Brain microvascular endothelial cell (primary cell): ENCODE measurements around the gene CFAP46.

Experiments
- DNase-seq: peaks from one replicate; pipeline ENCODE4 v3.0.0-alpha.2; 2020
- H3K27ac ChIP-seq: fragments of 250-450 bp; sonication (Bioruptor Pico); 2 replicates; pipeline ENCODE4 v1.5.1; 2020; ENCODE audit warnings: mild to moderate bottlenecking, moderate library complexity
- H3K27me3 ChIP-seq: fragments of 250-450 bp; sonication (Bioruptor Pico); replicated peaks from 2 replicates; pipeline ENCODE4 v1.5.1; 2020; ENCODE audit warnings: mild to moderate bottlenecking
- H3K36me3 ChIP-seq: fragments of 250-450 bp; sonication (Bioruptor Pico); replicated peaks from 2 replicates; pipeline ENCODE4 v1.5.1; 2020; ENCODE audit warnings: mild to moderate bottlenecking
- H3K4me3 ChIP-seq: 2 replicates; pipeline ENCODE4 v1.5.1; 2011; ENCODE audit warnings: low read depth, mild to moderate bottlenecking, control low read depth, low read length, moderate library complexity
- CTCF ChIP-seq: IDR thresholded peaks from 2 replicates; pipeline ENCODE4 v1.5.1; 2011; ENCODE audit warnings: low read depth, mild to moderate bottlenecking, moderate library complexity, low read length, control low read depth, inconsistent platforms; ENCODE audit errors: missing control alignments
- in situ Hi-C: cut with HindIII; loops from 2 replicates; pipeline ENCODE4 v1.10.0; 2017; ENCODE audit warnings: low sequenced_read_pairs, low pct_ligation_motif_present

The CFAP46 gene

GRCh38 chr10:132984801-132985545 lies 42.6 kb upstream of the CFAP46 start:
- H3K4me3 ChIP-seq: no peak overlapping the region
- no peak for DNase-seq
- TF ChIP-seq CTCF: no peak
- H3K27ac ChIP-seq: no peak overlapping the region
- in situ Hi-C loops: no loop called here
- H3K36me3 ChIP-seq: no peaks in the 10 kb centered on the region
- no peaks in the 10 kb centered on the region for H3K27me3 ChIP-seq

- Histone ChIP-seq H3K36me3 (no peaks in the 10 kb centered on the region), H3K27ac (no peak overlapping the region), H3K4me3 (no peak overlapping the region), H3K27me3 (no peaks in the 10 kb centered on the region)
- in situ Hi-C loops: no loop called here
- no peak for DNase-seq
- TF ChIP-seq CTCF: no peak
Measured at GRCh38 chr10:132984008-132984295, 41.6 kb upstream of the CFAP46 start.

GRCh38 chr10:132983252-132984007 lies 41.1 kb upstream of the CFAP46 start:
- Histone ChIP-seq H3K27ac (no peak overlapping the region), H3K4me3 (no peak overlapping the region), H3K27me3 (no peaks in the 10 kb centered on the region), H3K36me3 (no peaks in the 10 kb centered on the region)
- DNase-seq: no peak
- in situ Hi-C loops: no loop called here
- no peak for TF ChIP-seq CTCF

GRCh38 chr10:132982301-132982989 lies 40.1 kb upstream of the CFAP46 start:
- no peak for DNase-seq

GRCh38 chr10:132981746-132982145 lies 39.4 kb upstream of the CFAP46 start:
- Histone ChIP-seq H3K36me3 (no peaks in the 10 kb centered on the region), H3K27me3 (no peaks in the 10 kb centered on the region), H3K4me3 (no peak overlapping the region), H3K27ac (no peak overlapping the region)
- no peak for TF ChIP-seq CTCF
- no peak for DNase-seq
- in situ Hi-C loops: no loop called here

More at GRCh38 chr10:132982301-132982989, 40.1 kb upstream of the CFAP46 start:
- Histone ChIP-seq H3K36me3 (no peaks in the 10 kb centered on the region), H3K27me3 (no peaks in the 10 kb centered on the region), H3K27ac (no peak overlapping the region), H3K4me3 (no peak overlapping the region)
- in situ Hi-C loops: no loop called here
- TF ChIP-seq CTCF: no peak
